ENCODE measurements around the gene NECAB2. TPM values are rescaled to one million over a fixed set of nuclear protein-coding genes. Genes with fewer than 3 reads are reported as not detected.

NECAB2 gene
- total RNA-seq, 2 donors from 2014 or later: 1.0 to 3.6 TPM

DNA sequence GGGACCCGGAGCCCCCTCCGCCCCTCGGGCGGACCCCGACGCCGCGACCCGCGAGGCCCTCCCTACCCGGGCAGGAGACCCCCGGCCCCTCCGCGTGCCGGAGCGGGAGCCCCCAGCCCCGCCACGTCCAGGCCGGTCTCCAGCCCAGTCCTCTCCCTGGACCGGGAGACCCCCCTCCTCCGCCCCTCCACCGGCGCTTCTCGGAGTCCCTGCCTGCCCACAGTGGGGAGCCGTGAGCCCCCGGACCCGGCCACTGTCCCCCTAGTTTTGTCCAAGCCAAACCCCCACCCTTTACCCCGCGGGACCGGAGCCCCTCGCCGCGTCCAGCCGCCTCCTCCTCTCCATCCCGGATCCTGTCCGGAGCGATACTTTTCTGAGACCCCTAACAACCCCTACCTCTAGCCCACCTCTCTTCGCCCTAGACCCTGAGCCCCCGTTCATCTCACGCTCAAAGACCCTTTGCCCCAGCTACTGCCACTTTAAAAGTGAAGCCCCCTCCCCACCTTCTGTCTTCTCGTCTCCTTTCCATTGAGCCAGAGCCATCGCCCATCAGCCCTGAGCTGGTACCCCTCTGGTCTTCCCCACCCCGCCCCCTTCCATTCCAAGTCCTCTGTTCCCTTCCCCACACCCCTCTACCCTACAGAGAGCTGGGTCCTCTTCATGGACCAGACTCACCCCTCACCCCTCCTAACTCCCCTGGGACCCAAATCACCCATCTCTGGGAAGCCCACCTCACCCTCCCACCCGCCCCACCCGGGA, 1.0 kb downstream of the NECAB2 start:
- H3K27ac ChIP-seq: no peak overlapping the region
- no peaks in the 10 kb centered on the region for H3K36me3 ChIP-seq (replicated peaks in 1 of 2; ENCODE audit: insufficient read depth in 1 of 2, low read depth in 2 of 2)
- TF ChIP-seq POLR2A (IDR thresholded peaks at IDR 0.05): no peak
- TF ChIP-seq, protein P1, sequence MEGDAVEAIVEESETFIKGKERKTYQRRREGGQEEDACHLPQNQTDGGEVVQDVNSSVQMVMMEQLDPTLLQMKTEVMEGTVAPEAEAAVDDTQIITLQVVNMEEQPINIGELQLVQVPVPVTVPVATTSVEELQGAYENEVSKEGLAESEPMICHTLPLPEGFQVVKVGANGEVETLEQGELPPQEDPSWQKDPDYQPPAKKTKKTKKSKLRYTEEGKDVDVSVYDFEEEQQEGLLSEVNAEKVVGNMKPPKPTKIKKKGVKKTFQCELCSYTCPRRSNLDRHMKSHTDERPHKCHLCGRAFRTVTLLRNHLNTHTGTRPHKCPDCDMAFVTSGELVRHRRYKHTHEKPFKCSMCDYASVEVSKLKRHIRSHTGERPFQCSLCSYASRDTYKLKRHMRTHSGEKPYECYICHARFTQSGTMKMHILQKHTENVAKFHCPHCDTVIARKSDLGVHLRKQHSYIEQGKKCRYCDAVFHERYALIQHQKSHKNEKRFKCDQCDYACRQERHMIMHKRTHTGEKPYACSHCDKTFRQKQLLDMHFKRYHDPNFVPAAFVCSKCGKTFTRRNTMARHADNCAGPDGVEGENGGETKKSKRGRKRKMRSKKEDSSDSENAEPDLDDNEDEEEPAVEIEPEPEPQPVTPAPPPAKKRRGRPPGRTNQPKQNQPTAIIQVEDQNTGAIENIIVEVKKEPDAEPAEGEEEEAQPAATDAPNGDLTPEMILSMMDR (IDR thresholded peaks at IDR 0.05): no peak
- ATAC-seq (no peak), DNase-seq (no peak)
- intact Hi-C loops (cut with DNase I): loop anchor here (5.0 to 10.0 kb wide), 3 partner anchors 76 to 226 kb away; partner anchors contain the start of genes ADAD2 and SLC38A8
- 23 to 38% methylated on average over 19 to 31 of the region's 45 CpGs for WGBS, 2 donors
- H3K9me3 ChIP-seq: no peaks in the 10 kb centered on the region
- no peak overlapping the region for H3K4me3 ChIP-seq
- H3K4me1 ChIP-seq: peaks cover 4% of the 10 kb centered on the region
- H3K27me3 ChIP-seq: peaks cover 0 to 5% of the 10 kb centered on the region in 2 donors

DNA sequence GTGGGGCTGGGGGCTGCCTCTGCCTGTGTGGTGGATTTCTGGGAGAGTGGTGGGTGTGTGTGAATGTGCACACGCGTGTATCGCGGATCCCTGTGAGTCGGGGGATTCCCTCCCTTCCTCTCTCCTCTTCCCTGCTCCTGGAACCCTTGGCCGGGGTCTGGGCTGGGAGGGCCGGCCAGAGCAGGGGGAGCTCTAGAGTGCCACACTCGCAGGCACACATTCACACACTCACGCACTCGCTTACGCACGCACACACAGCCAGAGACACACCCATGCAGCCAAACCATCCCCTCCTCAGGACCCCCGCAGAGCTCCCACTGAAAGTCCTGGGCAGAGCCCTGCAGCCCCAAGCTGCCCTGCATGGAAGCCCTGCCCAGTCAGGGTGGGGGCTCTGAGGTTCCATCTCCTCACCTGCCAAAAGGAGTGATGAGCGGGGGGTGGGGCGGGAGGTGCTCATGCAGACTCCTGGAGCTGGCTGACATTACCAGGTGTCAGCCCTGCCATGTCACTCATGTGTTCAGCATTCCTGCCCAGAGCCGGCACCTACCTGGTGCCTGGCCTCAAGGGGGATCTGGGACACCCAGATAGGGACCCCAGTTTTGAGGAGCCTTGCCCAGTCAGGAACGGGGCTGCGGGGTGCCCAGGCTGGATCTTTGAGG, 1.9 kb downstream of the NECAB2 start:
- DNase-seq: no peak
- no peak for ATAC-seq
- 68 to 71% methylated on average over 7 to 18 of the region's 18 CpGs for WGBS, 2 donors
- TF ChIP-seq, protein P1 (IDR thresholded peaks at IDR 0.05): no peak
- TF ChIP-seq POLR2A (IDR thresholded peaks at IDR 0.05): no peak
- Histone ChIP-seq H3K27me3 (peaks cover 0 to 5% of the 10 kb centered on the region in 2 donors), H3K4me1 (peaks cover 4% of the 10 kb centered on the region), H3K36me3 (replicated peaks in 1 of 2; ENCODE audit: insufficient read depth in 1 of 2, low read depth in 2 of 2) (no peaks in the 10 kb centered on the region), H3K9me3 (no peaks in the 10 kb centered on the region), H3K4me3 (no peak overlapping the region), H3K27ac (no peak overlapping the region)
- intact Hi-C loops (cut with DNase I): loop anchor here (5.0 to 10.0 kb wide), 3 partner anchors 75 to 225 kb away; partner anchors contain the start of genes ADAD2 and SLC38A8

DNA sequence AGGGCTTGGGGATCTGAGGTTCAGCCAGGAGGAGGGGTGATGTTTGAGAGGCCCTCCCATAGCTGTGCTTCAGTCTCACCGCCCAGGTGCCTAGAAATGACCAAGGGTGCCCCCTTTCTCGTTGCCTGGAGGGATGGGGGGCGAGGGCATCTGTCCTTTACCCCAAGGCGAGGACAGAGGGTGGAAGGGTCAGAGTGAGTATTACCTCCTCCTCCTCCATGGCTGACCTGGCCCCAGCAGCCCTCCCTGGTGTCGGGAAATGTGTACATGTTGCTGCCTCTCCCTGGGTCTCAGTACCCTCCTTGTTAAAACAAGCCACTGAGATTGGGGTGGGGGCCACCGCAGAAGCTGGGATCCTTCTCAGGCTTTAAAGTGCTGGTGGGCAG, 2.4 kb downstream of the NECAB2 start:
- TF ChIP-seq POLR2A (IDR thresholded peaks at IDR 0.05): no peak
- TF ChIP-seq, protein P1 (IDR thresholded peaks at IDR 0.05): no peak
- peaks cover 4% of the 10 kb centered on the region for H3K4me1 ChIP-seq
- ATAC-seq: no peak
- no peak overlapping the region for H3K4me3 ChIP-seq
- intact Hi-C loops (cut with DNase I): no loop called here
- peaks cover 0 to 5% of the 10 kb centered on the region in 2 donors for H3K27me3 ChIP-seq
- DNase-seq: no peak
- H3K27ac ChIP-seq: no peak overlapping the region
- 85 to 94% methylated on average over 2 to 6 of the region's 6 CpGs for WGBS, 2 donors
- H3K9me3 ChIP-seq: no peaks in the 10 kb centered on the region
- no peaks in the 10 kb centered on the region for H3K36me3 ChIP-seq (replicated peaks in 1 of 2; ENCODE audit: insufficient read depth in 1 of 2, low read depth in 2 of 2)

DNA sequence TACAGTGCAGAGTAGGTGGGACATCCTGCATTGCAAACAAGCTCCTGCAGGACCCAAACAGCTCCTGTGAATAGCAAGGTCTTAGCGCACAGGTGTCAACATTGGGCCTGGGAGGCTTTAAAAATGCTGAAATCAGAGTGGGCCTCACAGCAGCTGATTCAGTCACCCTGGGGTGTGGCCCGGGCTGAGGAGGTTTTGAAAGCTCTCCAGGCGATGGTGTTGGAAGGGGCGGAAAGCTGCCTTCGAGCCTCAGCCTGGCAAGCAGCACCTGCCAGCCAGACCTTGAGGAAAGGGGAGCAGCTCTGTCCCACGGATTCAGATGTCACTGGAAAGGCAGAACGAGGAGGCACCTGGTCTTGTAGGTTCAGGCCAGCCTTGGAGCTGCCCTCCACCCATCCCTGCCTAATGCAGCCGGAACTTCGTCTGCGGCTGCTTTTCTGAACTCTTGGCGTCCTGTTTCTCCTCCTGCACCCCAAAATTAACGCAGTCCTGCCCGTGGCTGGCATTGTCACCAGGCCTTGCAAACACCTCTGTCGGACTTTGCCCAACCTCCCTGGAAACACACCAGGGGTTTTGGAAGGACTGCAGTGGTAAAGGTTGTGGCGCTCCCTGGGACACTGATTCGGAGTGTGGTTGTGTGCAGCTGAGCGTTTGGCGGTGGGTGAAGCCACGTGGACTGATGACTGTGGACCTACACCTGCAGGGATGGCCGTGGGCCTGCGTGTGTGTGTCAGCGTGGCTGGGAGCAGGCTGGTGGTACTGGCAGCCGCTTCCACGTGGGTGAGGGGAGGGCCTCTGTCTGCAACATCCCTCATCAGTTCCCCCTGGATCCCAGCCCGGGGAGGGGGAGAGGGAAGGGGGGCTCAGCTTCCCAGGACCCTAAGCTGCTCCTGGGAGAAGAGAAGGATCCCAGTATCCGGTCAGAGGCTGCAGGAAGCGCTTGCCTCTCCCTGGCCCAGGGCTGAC, 3.4 kb downstream of the NECAB2 start:
- peaks cover 0 to 5% of the 10 kb centered on the region in 2 donors for H3K27me3 ChIP-seq
- H3K4me1 ChIP-seq: peaks cover 4% of the 10 kb centered on the region
- 79 to 80% methylated on average over 21 to 26 of the region's 27 CpGs for WGBS, 2 donors
- TF ChIP-seq POLR2A (IDR thresholded peaks at IDR 0.05): no peak
- TF ChIP-seq, protein P1 (IDR thresholded peaks at IDR 0.05): no peak
- intact Hi-C loops (cut with DNase I): no loop called here
- DNase-seq (no peak), ATAC-seq (no peak)
- no peaks in the 10 kb centered on the region for H3K9me3 ChIP-seq
- H3K4me3 ChIP-seq: no peak overlapping the region
- no peak overlapping the region for H3K27ac ChIP-seq
- no peaks in the 10 kb centered on the region for H3K36me3 ChIP-seq (replicated peaks in 1 of 2; ENCODE audit: insufficient read depth in 1 of 2, low read depth in 2 of 2)

Measured in body of pancreas (tissue), 4 donors.